GM19468 (cell line): Measurements from ENCODE around the gene TRAF3IP3.
A peak's percentile ranks its signal among the peaks of the same experiment; 100 is the strongest.

ENCODE experiments used
- ATAC-seq: cut with Tn5 transposase; IDR thresholded peaks from one replicate; pipeline ENCODE4 v1.9.1; 2021; ENCODE audit warnings: mild to moderate bottlenecking, moderate library complexity, moderate number of reproducible peaks; ENCODE audit not compliant: unreplicated experiment; ENCODE audit errors: extremely low read depth

TRAF3IP3 gene

GRCh38 chr1:209766051-209766450 lies 10.2 kb downstream of the TRAF3IP3 start:
- ATAC-seq = no peak

GRCh38 chr1:209767096-209767495 lies 11.2 kb downstream of the TRAF3IP3 start:
- ATAC-seq = no peak

- ATAC-seq = no peak
These were observed 11.9 kb downstream of the TRAF3IP3 start for GRCh38 chr1:209767706-209768105.

- peak; percentile 74 for ATAC-seq
These were observed 12.5 kb downstream of the TRAF3IP3 start for GRCh38 chr1:209768354-209768774.

DNA sequence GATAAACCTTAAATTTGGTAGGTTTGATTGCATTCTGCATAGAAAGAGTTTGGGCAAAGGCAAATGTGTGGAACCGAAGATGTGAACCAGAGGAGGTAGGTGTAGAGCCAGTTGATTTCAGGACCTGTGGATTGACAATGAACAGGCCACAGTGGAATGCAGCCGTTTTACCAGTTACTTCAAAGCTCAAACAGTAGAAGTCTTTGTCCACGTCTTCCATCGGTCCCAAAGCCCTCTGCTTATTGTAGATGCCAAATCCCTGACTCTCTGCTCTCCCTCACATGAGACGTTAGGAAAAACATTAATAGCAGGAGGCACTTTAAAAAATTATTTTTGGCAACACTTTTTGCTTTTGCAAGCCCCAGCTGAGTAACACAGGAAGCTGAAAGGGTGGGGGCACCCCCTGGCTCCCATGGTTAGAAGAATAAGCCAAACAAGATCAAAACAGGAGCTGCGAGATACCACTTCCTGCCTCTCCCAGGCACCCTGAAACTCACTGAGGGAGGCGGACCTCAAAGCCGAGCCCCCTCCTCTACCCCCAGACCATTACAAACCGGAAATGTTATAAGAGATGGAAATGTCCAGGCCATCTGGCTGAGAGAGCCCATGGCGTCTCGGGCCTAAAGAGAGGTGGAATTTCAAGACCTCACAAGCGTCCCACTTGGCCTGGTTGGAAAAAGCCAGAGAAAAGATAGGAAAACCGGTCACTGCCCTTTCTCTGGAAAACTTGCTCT lies 13.5 kb downstream of the TRAF3IP3 start:
- peak; percentile 76 for ATAC-seq

DNA sequence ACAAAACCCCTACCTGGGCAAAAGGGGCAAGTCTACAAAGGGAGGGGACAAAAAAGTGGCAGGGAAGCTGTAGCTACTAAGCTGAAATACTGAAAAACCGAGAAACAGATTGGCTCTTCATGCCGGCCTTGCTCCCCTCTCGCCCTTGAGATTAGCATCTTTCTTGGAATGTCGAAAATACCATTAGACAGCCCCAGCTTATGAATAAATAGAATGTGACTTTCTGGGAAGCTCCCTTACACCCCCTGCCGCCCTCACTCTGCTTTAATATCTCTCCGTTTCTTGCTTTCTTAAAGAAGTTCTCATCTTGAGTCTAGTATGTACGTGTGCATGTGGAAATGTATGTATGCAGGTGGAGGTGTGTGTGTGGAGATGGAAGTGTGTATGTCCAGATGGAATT lies 14.1 kb downstream of the TRAF3IP3 start:
- ATAC-seq = no peak

DNA sequence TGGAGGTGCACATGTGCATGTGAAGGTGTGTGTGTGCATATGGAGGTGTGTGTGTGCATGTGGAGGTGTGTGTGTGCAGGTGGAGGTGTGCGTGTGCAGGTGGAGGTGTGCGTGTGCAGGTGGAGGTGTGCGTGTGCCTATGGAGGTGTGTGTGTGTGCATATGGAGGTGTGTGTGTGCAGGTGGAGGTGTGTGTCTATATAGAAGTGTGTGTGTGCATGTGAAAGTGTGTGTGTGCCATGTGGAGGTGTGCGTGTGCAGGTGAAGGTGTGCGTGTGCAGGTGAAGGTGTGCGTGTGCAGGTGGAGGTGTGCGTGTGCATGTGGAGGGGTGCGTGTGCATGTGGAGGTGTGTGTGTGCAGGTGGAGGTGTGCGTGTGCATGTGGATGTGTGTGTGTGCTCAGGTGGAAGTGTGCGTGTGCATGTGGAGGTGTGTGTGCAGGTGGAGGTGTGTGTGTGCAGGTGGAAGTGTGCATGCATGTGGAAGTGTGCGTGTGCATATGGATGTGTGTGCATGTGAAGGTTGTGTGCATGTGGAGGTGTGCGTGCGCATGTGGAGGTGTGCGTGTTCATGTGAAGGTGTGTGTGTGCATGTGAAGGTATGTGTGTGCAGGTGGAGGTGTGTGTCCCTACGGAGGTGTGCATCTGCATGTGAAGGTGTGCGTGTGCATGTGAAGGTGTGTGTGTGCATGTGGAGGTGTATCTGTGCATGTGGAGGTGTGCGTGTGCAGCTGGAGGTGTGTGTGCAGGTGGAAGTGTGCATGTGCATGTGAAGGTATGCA lies 15.0 kb downstream of the TRAF3IP3 start:
- no peak for ATAC-seq

DNA sequence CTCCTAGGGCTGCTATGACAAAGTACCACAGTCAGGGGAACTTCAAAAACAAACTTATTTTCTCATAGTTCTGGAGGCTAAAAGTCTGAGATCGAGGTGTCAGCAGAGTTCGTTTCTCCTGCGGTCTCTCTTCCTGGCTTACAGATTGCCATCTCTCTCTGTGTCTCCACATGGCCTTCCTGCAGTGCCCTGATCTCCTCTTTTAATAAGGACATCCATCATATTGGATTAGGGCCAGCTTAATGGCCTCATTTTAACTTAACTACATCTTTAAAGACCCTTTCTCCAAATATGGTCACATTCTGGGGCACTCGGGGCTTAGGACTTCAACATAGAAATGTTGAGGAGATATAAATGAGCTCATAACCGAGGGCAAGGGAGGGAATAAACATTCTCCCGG lies 16.3 kb downstream of the TRAF3IP3 start:
- ATAC-seq = no peak

- ATAC-seq = peak; percentile 36
These were observed 18.7 kb downstream of the TRAF3IP3 start for GRCh38 chr1:209774592-209774991.

GRCh38 chr1:209775678-209776077 lies 19.8 kb downstream of the TRAF3IP3 start:
- ATAC-seq = no peak

GRCh38 chr1:209777587-209777986 lies 21.7 kb downstream of the TRAF3IP3 start:
- ATAC-seq = no peak

DNA sequence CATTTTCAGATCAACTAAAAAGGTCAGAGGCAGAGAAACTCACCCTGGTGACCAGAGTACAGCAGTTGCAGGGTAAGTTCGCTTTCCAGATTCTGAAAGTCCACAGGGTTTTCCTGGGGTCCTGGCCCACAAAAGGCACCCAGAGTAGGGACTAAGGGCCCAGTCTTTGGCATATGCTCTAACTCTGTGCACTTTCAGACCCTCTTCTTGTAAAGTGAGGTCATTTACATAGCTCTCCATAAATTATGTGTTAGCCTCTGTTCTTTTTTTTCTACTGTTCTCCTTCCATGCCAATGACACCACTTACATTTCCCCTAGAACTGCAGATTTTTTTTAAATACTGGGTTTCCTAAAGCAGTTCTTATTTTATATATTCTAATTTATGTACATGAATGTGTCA lies 22.2 kb downstream of the TRAF3IP3 start:
- ATAC-seq = no peak

- ATAC-seq = no peak
These were observed 24.4 kb downstream of the TRAF3IP3 start for GRCh38 chr1:209780268-209780667.

DNA sequence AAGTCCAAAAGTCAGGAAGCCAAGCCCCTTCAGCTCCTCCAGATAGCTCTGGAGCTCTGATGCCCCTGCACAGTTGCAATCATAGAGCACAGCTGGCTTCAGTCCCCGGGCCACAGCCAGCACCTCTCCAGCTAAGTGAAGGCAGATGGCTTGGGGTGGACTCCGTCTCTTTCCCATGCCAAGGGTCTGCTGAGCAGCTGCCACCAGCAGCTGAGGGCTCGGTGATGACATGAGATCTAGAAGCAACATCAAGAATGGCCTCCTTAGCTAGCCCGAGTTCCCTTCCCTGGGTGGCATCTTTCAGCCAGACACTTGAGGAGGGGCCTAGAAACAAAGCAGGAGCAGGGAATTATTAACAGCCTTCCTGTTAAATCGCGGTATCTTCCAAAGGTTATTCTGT lies 27.5 kb downstream of the TRAF3IP3 start:
- ATAC-seq = no peak

DNA sequence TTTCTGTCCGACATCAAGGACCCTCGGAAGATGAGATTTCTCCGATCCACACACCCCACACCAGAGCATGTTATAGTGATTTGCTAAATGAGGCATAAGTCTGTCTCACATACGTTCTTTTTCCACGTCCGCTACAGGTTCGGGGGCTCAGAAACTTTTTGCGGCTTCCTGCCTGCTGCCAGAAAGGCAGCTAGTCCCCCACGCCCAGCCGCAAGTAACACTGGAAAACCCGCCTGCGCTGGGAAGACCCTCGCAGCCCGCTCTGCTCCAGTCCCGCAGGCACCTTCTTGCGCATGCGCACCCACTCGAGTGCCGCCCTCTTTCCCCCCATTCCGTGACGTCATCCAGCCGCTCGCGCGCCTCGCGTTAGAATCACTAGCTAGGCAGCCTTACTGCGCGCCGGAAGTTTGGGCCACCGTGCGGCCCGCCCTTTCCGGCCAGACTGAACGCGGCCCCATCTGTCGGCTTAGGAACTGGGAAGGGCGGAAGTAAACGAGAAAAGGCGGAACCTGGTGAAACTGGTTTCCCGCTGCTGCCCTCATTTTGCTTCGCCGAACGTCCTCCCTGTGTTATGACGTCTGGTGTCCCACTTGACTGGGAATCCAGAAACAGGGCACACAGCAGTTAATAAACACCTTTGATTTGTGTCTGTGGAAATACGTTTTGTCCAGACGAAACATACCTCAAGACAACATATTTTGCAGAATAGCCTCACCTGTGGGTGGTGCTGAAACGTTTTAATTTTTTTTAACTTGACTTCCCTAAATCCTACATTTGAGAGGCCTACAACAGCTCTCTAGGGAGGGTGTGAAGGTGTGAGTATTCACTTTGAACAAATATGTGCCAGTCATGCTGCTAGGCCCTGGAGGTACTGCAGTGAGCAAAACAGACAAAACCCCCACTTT lies 28.7 kb downstream of the TRAF3IP3 start, which contains the start of gene C1orf74:
Gene C1orf74 (minus strand): TSS at position 295 of the 905 bp plus-strand sequence. CDS start 925 bp downstream, outside the sequence.
- ATAC-seq = peak; percentile 94

- ATAC-seq = no peak
These were observed 29.7 kb downstream of the TRAF3IP3 start for GRCh38 chr1:209785592-209785991.

- no peak for ATAC-seq
These were observed 30.3 kb downstream of the TRAF3IP3 start for GRCh38 chr1:209786146-209786545.

DNA sequence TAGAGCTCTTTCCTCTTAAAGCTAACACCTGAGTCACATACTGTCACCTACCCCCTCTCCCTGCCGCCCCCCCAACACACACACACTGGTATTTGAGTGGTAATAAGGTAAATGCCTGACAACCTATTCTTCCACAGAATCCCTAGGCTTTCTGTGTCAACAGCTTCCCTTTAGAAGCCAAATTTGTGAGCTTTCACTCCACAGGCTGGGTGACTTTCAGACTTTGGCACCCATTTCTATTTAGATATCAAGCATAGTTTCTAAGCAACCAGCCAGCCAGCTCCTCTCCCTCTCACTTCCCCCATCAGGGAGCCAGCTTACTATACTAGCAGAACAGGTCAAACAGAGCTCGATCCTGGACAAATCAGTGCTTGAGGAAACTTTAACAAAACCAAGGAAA lies 31.7 kb downstream of the TRAF3IP3 start:
- ATAC-seq = no peak

GRCh38 chr1:209789245-209789644 lies 33.4 kb downstream of the TRAF3IP3 start:
- no peak for ATAC-seq
